Activated CD4-positive, alpha-beta T cell treated with anti-CD3 and anti-CD28 coated beads, Interleukin-2, amount 10 ng/mL, durations not matched to agents 7 days and 5 days (primary cell): ENCODE measurements around the gene STAM. TPM values are rescaled to one million over a fixed set of nuclear protein-coding genes. Genes with fewer than 3 reads are reported as not detected.

Experiments used
- CTCF ChIA-PET: fragments of 350-600 bp; sonication (Branson Sonifier 250); formaldehyde crosslinking; loops from one replicate; lab custom pipeline; 2021; ENCODE audit warnings: antibody characterized with exemption; lab: Charles Lee
- POLR2A ChIA-PET: fragments of 350-600 bp; sonication (Branson Sonifier 250); formaldehyde crosslinking; loops from one replicate; lab custom pipeline; 2021; ENCODE audit warnings: antibody characterized with exemption; lab: Charles Lee
- DNase-seq: peaks from one replicate; pipeline ENCODE4 v3.0.0-alpha.2; 2020
- H3K27ac Mint-ChIP-seq: one replicate; pipeline ENCODE4 v1.8.0; 2021; ENCODE audit warnings: mild to moderate bottlenecking, moderate library complexity, mixed read lengths
- H3K27me3 Mint-ChIP-seq: one replicate; pipeline ENCODE4 v1.8.0; 2021; ENCODE audit warnings: mixed read lengths
- H3K36me3 Mint-ChIP-seq: one replicate; pipeline ENCODE4 v1.8.0; 2021; ENCODE audit warnings: low read depth, mixed read lengths
- H3K4me1 Mint-ChIP-seq: one replicate; pipeline ENCODE4 v1.8.0; 2021; ENCODE audit warnings: mixed read lengths
- H3K4me3 Mint-ChIP-seq: one replicate; pipeline ENCODE4 v1.8.0; 2021; ENCODE audit warnings: mild to moderate bottlenecking, moderate library complexity, mixed read lengths
- H3K9me3 Mint-ChIP-seq: one replicate; pipeline ENCODE4 v1.8.0; 2021; ENCODE audit warnings: mixed read lengths
- total RNA-seq, 2 experiments: library from RNA; stranded (reverse); gene quantifications; one replicate each; pipeline ENCODE4 v1.2.3, GENCODE V29; 2021

STAM gene
- total RNA-seq, 2 experiments from 2014 or later, result 16.6 to 23.8 TPM

- ChIA-PET CTCF (interaction anchor here (0.8 kb wide), 1 partner anchor 414 kb away, joined by 3 read pairs; no protein-coding TSS in a partner anchor), POLR2A (no interaction called here)
- no peak for DNase-seq
- H3K9me3 Mint-ChIP-seq, result no peaks in the 10 kb centered on the region
- H3K27ac Mint-ChIP-seq, result no peak overlapping the region
- H3K4me3 Mint-ChIP-seq, result no peak overlapping the region
- peaks cover 10% of the 10 kb centered on the region for H3K36me3 Mint-ChIP-seq
- no peaks in the 10 kb centered on the region for H3K27me3 Mint-ChIP-seq
- peaks cover 20% of the 10 kb centered on the region for H3K4me1 Mint-ChIP-seq
These were observed 43.3 kb downstream of the STAM start for GRCh38 chr10:17687117-17687831.

GRCh38 chr10:17689137-17689536 is 45.2 kb downstream of the STAM start:
- no peaks in the 10 kb centered on the region for H3K9me3 Mint-ChIP-seq
- no peaks in the 10 kb centered on the region for H3K27me3 Mint-ChIP-seq
- peaks cover 13% of the 10 kb centered on the region for H3K36me3 Mint-ChIP-seq
- ChIA-PET CTCF (interaction anchor here (0.6 kb wide), 1 partner anchor 20 kb away, joined by 3 read pairs; no protein-coding TSS in a partner anchor), POLR2A (no interaction called here)
- H3K27ac Mint-ChIP-seq, result no peak overlapping the region
- DNase-seq, result no peak
- H3K4me1 Mint-ChIP-seq, result peaks cover 6% of the 10 kb centered on the region
- H3K4me3 Mint-ChIP-seq, result no peak overlapping the region

- no peak overlapping the region for H3K4me3 Mint-ChIP-seq
- H3K4me1 Mint-ChIP-seq, result no peaks in the 10 kb centered on the region
- peaks cover 29% of the 10 kb centered on the region for H3K36me3 Mint-ChIP-seq
- no peak for DNase-seq
- no peak overlapping the region for H3K27ac Mint-ChIP-seq
- ChIA-PET POLR2A (no interaction called here), CTCF (interaction anchor here (0.6 kb wide), 1 partner anchor 93 kb away, joined by 3 read pairs; no protein-coding TSS in a partner anchor)
- H3K9me3 Mint-ChIP-seq, result no peaks in the 10 kb centered on the region
- no peaks in the 10 kb centered on the region for H3K27me3 Mint-ChIP-seq
These were observed 49.1 kb downstream of the STAM start for GRCh38 chr10:17693009-17693408.

- CTCF ChIA-PET, result interaction anchor here (1.0 kb wide), 2 partner anchors 24 to 28 kb away, joined by 4 read pairs; no protein-coding TSS in a partner anchor
- no peaks in the 10 kb centered on the region for H3K9me3 Mint-ChIP-seq
- H3K36me3 Mint-ChIP-seq, result peaks cover 34% of the 10 kb centered on the region
- no peak overlapping the region for H3K27ac Mint-ChIP-seq
- POLR2A ChIA-PET, result no interaction called here
- H3K27me3 Mint-ChIP-seq, result no peaks in the 10 kb centered on the region
- no peaks in the 10 kb centered on the region for H3K4me1 Mint-ChIP-seq
- no peak for DNase-seq
- no peak overlapping the region for H3K4me3 Mint-ChIP-seq
These were observed 54.7 kb downstream of the STAM start for GRCh38 chr10:17698696-17699095.

GRCh38 chr10:17701301-17701700 is 57.4 kb downstream of the STAM start:
- POLR2A ChIA-PET, result no interaction called here
- Mint-ChIP-seq H3K27me3 (no peaks in the 10 kb centered on the region), H3K4me1 (no peaks in the 10 kb centered on the region), H3K36me3 (peaks cover 27% of the 10 kb centered on the region), H3K9me3 (no peaks in the 10 kb centered on the region), H3K4me3 (no peak overlapping the region), H3K27ac (no peak overlapping the region)
- no peak for DNase-seq
- CTCF ChIA-PET, result no interaction called here

GRCh38 chr10:17703706-17704105 is 59.8 kb downstream of the STAM start:
- H3K27ac Mint-ChIP-seq, result no peak overlapping the region
- ChIA-PET POLR2A (no interaction called here), CTCF (no interaction called here)
- DNase-seq, result no peak
- H3K36me3 Mint-ChIP-seq, result peaks cover 15% of the 10 kb centered on the region
- H3K4me1 Mint-ChIP-seq, result no peaks in the 10 kb centered on the region
- H3K27me3 Mint-ChIP-seq, result no peaks in the 10 kb centered on the region
- H3K4me3 Mint-ChIP-seq, result no peak overlapping the region
- no peaks in the 10 kb centered on the region for H3K9me3 Mint-ChIP-seq

- Mint-ChIP-seq H3K9me3 (no peaks in the 10 kb centered on the region), H3K4me1 (no peaks in the 10 kb centered on the region), H3K27ac (no peak overlapping the region), H3K36me3 (peaks cover 23% of the 10 kb centered on the region), H3K27me3 (no peaks in the 10 kb centered on the region), H3K4me3 (no peak overlapping the region)
- POLR2A ChIA-PET, result no interaction called here
- CTCF ChIA-PET, result no interaction called here
- no peak for DNase-seq
These were observed 64.9 kb downstream of the STAM start for GRCh38 chr10:17708821-17709220.

GRCh38 chr10:17709492-17709891 is 65.5 kb downstream of the STAM start:
- Mint-ChIP-seq H3K27ac (no peak overlapping the region), H3K36me3 (peaks cover 27% of the 10 kb centered on the region), H3K4me1 (no peaks in the 10 kb centered on the region), H3K9me3 (no peaks in the 10 kb centered on the region), H3K4me3 (no peak overlapping the region), H3K27me3 (no peaks in the 10 kb centered on the region)
- CTCF ChIA-PET, result no interaction called here
- POLR2A ChIA-PET, result no interaction called here
- DNase-seq, result no peak

- Mint-ChIP-seq H3K27ac (no peak overlapping the region), H3K4me1 (no peaks in the 10 kb centered on the region), H3K9me3 (no peaks in the 10 kb centered on the region), H3K4me3 (no peak overlapping the region), H3K27me3 (no peaks in the 10 kb centered on the region), H3K36me3 (peaks cover 33% of the 10 kb centered on the region)
- DNase-seq, result no peak
- CTCF ChIA-PET, result no interaction called here
- POLR2A ChIA-PET, result no interaction called here
These were observed 66.2 kb downstream of the STAM start for GRCh38 chr10:17710181-17710580.

- Mint-ChIP-seq H3K4me3 (no peak overlapping the region), H3K27ac (no peak overlapping the region), H3K9me3 (no peaks in the 10 kb centered on the region), H3K27me3 (no peaks in the 10 kb centered on the region), H3K4me1 (no peaks in the 10 kb centered on the region), H3K36me3 (peaks cover 44% of the 10 kb centered on the region)
- CTCF ChIA-PET, result no interaction called here
- no peak for DNase-seq
- POLR2A ChIA-PET, result no interaction called here
These were observed 68.1 kb downstream of the STAM start for GRCh38 chr10:17712053-17712452.

- POLR2A ChIA-PET, result no interaction called here
- Mint-ChIP-seq H3K27ac (no peak overlapping the region), H3K27me3 (no peaks in the 10 kb centered on the region), H3K4me3 (no peak overlapping the region), H3K9me3 (no peaks in the 10 kb centered on the region), H3K4me1 (no peaks in the 10 kb centered on the region), H3K36me3 (peaks cover 50% of the 10 kb centered on the region)
- CTCF ChIA-PET, result no interaction called here
- no peak for DNase-seq
These were observed 68.9 kb downstream of the STAM start for GRCh38 chr10:17712717-17713471.

- Mint-ChIP-seq H3K4me1 (no peaks in the 10 kb centered on the region), H3K27ac (no peak overlapping the region), H3K36me3 (peaks cover 52% of the 10 kb centered on the region), H3K27me3 (no peaks in the 10 kb centered on the region), H3K4me3 (no peak overlapping the region), H3K9me3 (no peaks in the 10 kb centered on the region)
- POLR2A ChIA-PET, result no interaction called here
- no peak for DNase-seq
- CTCF ChIA-PET, result no interaction called here
These were observed 69.8 kb downstream of the STAM start for GRCh38 chr10:17713758-17714157.

GRCh38 chr10:17716161-17716560 is 72.2 kb downstream of the STAM start:
- no peaks in the 10 kb centered on the region for H3K27me3 Mint-ChIP-seq
- no peak for DNase-seq
- POLR2A ChIA-PET, result no interaction called here
- H3K27ac Mint-ChIP-seq, result no peak overlapping the region
- H3K4me1 Mint-ChIP-seq, result no peaks in the 10 kb centered on the region
- CTCF ChIA-PET, result no interaction called here
- no peak overlapping the region for H3K4me3 Mint-ChIP-seq
- H3K36me3 Mint-ChIP-seq, result peaks cover 57% of the 10 kb centered on the region
- no peaks in the 10 kb centered on the region for H3K9me3 Mint-ChIP-seq
